NCI-H2227 (cell line): Measurements from ENCODE around the gene KIR2DL3.
"Not testable (repeated sequence)": the region's sequence is repeated elsewhere in the genome, so short reads cannot be mapped to it uniquely, and the experiment has no call there.

ENCODE experiments used
- DNase-seq: peaks from one replicate; lab custom pipeline; 2025; ENCODE audit not compliant: unreplicated experiment; lab: John Stamatoyannopoulos, UW

KIR2DL3 gene

DNA sequence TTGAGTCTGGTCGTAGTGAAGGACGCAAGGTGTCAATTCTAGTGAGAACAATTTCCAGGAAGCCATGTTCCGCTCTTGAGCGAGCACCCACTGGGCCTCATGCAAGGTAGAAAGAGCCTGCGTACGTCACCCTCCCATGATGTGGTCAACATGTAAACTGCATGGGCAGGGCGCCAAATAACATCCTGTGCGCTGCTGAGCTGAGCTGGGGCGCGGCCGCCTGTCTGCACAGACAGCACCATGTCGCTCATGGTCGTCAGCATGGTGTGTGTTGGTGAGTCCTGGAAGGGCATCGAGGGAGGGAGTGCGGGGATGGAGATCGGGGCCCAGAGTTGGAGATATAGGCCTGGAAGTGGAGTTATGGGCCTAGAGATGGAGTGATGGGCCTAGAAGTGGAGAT, at the start of gene KIR2DL3:
KIR2DL3 (plus strand) TSS at position 208 of the 400 bp plus-strand sequence; CDS start at position 241, 33 bp downstream.
- DNase-seq: not testable (repeated sequence)

DNA sequence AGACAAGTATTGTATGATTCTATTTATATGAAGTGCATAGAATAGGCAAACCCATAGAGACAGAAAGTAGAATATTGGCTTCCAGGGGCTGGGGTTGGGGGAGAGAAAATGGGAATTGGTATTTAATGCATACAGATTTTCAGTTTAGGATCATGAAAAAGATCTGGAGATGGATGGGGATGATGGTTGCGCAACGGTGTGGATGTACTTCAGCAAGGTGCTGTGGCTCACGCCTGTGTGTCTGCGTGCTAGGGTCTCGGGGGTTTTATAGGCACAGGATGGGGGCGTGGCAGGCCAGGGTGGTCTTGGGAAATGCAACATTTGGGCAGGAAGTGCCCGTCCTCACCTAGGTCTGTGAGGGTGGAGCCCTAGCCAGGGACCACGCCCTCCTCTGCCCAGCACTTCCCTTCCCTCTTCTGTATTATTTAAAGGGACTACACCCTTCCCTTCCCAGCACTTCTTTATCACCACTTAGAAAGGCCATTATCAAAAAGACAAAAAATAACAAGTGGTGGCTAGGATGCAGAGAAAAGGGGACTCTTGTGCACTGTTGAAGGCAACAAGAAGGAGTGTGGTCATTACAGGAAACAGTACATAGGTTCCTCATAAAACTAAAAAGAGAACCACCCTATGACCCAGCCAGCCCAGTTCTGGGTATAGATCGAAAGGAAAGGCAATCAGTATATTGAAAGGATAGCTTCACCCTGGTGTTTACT, 46.6 kb upstream of the KIR2DL3 start:
- DNase-seq: no peak

DNA sequence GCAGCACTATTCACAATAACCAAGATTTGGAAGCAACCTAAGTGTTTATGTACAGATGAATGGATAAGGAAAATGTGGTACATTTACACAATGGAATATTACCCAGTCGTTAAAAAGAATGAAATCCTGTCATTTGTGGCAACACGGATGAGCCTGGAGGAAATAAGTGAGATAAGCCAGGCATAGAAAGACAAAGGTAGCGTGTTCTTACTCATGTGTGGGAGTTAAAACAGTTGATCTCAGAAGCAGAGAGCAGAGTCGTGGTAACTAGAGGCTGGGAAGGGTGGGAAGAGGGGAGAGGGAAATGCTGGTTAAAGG, 46.1 kb upstream of the KIR2DL3 start:
- DNase-seq: no peak

DNA sequence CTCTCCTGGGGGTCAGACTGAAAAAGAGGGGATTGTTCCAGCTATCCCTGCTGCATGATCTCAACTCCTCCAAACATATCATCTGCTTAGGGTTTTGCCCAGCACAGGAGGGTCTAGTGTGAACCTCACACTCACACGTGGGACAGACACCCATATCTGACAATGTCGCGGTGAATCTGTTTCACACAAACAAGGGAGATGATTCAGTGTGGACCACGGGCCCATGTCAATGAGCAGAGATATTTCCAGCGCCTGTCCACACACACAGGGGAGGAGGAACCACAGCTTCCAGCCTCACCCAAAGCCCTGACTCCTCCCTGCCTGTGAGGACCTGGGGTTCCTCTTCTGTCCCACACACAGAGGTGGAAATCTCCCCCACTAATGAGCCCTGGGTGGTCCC, 43.7 kb upstream of the KIR2DL3 start:
- no peak for DNase-seq

DNA sequence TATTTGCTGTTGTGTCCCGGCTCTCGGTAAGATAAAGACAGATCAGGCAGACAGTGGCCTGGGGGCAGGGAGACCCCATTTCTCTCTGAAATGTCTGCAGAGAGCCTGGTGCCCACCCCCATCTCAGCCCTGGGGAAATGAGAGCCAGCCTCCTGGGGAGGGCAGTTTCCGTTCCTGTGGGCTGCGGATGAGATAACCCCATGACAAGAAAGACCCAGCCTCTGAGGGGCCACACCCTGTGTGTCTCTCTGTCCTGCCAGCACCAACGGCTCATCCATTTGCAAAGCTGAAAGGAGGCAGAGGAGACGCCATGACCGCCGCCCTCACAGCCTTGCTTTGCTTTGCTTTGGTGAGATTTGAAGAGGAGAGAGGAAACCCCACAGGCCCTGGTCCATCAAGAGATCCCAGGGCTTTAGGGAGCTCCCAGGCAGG, 42.2 kb upstream of the KIR2DL3 start:
- DNase-seq: no peak

DNA sequence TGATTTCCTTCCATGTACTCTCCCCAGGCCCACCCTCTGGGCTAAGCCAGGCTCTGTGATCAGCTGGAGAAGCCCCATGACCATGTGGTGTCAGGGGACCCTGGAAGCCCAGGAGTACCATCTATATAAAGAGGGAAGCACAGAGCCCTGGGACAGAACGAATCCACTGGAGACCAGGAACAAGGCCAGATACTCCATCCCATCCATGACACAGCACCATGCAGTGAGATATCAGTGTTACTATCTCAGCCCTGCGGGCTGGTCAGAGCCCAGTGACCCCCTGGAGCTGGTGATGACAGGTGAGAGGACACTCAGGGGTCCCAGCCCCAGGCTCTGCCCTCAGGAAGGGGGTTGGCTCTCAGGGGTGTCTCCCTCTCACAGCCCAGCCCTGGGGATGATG, 41.5 kb upstream of the KIR2DL3 start:
- DNase-seq: no peak

DNA sequence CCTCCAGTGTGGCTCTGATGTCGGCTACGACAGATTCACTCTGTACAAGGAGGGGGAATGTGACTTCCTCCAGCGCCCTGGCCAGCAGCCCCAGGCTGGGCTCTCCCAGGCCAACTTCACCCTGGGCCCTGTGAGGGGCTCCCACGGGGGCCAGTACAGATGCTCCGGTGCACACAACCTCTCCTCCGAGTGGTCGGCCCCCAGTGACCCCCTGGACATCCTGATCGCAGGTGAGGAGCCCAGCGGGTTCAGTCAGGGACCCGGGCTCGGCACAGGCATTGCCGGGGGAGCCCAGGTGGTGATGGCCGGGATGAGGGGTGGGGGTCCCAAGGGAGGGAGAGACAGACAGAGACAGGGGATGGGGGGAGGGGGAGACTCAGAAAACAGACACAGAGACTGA, 40.6 kb upstream of the KIR2DL3 start:
- not testable (repeated sequence) for DNase-seq

DNA sequence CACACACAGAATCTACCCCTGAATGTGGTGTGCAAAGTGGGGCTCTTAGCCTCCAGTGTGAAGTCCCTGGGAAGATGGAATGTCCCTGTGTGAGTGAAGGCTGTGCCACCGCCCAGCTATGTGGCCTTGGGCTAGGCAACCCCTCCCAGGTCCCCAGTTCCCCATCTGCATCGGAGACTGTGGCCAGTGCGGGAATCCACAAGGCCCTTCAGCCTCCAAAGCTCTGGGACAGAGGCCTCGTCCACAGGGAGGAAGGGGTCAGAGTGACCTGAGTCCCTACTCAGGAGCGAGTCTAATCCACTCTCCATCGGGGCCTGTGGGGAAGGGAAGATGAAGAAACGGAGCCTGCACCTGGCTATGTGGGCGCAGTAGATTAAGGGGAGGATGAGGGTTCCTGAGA, 33.4 kb upstream of the KIR2DL3 start:
- DNase-seq: no peak

DNA sequence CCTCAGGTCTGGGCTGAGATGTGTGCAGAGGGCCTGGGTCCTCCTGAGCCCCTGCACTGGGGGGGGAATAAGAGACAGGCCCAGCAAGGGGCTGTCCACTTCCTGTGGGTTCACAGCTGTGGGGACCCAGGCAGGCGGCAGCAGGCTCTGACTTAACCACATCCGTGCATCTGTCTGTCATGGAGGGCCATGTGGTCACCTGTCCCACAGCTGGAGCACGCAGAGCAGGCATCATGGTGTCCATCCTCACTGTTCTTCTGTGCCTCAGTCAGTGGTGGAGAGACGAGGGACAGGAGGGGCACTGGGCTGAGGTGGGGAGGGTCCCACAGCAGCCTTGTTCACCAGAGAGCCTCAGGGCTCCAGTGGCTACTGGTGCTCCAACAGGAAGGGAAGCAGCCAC, 30.4 kb upstream of the KIR2DL3 start:
- DNase-seq: no peak

DNA sequence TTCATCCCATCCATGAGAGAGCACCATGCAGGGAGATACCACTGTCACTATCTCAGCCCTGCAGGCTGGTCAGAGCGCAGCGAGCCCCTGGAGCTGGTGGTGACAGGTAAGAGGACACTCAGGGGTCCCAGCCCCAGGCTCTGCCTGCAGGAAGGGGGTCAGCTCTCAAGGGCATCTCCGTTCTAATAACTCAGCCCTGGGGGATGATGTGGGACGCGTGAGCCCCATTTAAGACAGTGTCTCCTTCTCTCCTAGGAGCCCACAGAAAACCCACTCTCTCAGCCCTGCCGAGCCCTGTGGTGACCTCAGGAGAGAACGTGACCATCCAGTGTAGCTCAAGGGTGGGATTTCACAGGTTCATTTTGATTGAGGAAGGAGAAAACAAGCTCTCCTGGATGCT, 29.5 kb upstream of the KIR2DL3 start:
- no peak for DNase-seq

DNA sequence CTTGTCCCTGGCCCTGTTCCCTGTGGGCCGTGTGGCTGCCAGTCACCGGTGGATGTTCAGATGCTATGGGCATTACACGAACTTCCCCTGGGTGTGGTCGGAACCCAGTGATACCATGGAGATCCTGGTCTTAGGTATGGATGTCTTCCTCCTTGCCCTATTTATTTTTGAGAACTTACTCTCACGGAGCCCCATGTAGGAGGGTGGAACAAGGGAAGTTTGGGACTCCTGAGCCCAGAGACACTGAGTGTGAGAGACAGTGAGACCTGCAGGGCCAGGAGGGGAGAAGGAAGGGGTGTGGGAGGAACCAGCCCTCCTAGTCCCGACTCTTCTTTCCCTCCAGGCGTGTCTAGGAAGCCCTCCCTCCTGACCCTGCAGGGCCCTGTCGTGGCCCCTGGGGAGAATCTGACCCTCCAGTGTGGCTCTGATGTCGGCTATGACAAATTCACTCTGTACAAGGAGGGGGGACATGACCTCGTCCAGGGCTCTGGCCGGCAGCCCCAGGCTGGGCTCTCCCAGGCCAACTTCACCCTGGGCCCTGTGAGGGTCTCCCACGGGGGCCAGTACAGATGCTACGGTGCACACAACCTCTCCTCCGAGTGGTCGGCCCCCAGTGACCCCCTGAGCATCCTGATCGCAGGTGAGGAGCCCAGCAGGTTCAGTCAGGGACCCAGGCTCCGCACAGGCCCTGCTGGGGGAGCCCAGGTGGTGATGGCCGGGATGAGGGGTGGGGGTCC, 28.9 kb upstream of the KIR2DL3 start:
- no peak for DNase-seq

DNA sequence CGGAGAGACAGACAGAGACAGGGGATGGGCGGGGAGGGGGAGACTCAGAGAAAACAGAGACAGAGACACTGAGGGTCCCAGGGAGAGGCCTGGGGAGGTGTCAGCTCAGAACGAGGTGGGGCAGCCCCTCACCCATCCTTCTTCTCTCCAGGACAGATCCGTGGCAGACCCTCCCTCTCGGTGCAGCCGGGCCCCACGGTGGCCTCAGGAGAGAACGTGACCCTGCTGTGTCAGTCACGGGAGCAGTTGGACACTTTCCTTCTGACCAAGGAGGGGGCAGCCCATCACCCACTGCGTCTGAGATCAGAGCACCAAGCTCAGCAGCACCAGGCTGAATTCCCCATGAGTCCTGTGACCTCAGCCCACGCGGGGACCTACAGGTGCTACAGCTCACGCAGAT, 28.4 kb upstream of the KIR2DL3 start:
- DNase-seq: not testable (repeated sequence)

DNA sequence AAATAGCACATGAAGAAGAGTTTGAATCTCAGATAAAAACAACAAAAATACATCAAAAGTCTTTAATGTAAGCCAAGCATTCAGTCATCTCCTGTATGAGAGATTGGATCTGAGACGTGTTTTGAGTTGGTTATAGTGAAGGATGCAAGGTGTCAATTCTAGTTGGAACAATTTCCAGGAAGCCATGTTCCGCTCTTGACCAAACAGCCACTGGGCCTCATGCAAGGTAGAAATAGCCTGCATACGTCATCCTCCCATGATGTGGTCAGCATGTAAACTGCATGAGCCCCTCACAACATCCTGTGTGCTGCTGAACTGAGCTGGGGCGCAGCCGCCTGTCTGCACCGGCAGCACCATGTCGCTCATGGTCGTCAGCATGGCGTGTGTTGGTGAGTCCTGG, 14.2 kb upstream of the KIR2DL3 start, which contains the start of gene KIR3DL3:
KIR3DL3 (plus strand) TSS at position 301 of the 400 bp plus-strand sequence; CDS start at position 356, 55 bp downstream.
- no peak for DNase-seq

DNA sequence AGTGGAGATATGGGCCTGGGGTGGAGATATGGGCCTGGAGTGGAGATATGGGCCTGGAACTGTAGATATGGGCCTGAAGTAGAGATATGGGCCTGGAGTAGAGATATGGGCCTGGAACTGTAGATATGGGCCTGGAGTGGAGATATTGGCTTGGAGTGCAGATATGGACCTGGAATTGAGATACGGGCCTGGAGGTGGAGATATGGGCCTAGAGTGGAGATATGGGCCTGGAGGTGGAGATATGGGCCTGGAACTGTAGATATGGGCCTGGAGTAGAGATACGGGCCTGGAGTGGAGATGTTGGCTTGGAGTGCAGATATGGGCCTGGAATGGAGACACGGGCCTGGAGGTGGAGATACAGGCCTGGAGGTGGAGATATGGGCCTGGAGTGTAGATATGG, 13.7 kb upstream of the KIR2DL3 start:
- no peak for DNase-seq

DNA sequence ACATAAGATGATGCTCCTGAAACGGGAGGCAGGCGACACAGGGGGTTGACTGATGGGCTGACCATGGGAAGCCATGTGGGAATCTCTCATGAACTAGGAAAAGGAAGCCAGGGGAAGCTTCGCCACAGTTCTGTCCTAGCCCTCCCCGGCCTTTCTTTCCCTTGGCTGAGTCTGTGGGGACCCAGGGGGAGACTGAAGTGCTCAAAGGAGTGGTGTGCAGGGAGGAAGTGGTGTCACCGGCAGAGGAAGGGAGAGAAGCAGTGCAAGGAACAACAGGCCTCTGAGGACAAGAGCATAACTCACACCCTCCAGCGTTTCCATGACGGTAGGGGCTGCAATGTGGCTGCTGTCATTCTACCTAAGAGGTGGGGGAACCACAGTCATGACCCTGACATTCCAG, 13.0 kb upstream of the KIR2DL3 start:
- DNase-seq: no peak

DNA sequence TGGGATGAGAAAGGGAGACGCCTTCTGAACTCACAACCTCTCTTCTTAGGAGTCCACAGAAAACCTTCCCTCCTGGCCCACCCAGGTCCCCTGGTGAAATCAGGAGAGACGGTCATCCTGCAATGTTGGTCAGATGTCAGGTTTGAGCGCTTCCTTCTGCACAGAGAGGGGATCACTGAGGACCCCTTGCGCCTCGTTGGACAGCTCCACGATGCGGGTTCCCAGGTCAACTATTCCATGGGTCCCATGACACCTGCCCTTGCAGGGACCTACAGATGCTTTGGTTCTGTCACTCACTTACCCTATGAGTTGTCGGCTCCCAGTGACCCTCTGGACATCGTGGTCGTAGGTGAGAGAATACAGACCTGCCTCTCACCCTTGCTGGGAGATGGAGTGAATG, 10.8 kb upstream of the KIR2DL3 start:
- DNase-seq: no peak

DNA sequence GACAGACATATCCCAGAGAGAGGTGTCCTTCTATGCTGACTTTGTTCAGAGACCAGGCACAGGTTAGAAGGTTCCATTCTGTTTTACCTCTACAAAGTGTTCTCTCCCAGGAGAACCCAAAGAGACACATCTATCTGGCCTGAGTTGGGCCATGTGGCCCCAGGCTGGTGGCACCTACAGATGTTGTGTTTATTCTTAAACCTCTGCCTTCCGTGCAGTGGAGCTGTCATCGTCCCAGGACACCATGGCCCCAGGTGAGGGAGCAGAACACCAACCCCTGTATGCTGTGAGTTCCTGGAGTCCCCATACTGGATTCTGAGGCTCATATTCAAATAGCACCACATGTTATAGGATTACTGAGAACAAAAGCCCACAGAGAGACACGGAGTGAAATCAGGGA, 10.1 kb upstream of the KIR2DL3 start:
- no peak for DNase-seq

DNA sequence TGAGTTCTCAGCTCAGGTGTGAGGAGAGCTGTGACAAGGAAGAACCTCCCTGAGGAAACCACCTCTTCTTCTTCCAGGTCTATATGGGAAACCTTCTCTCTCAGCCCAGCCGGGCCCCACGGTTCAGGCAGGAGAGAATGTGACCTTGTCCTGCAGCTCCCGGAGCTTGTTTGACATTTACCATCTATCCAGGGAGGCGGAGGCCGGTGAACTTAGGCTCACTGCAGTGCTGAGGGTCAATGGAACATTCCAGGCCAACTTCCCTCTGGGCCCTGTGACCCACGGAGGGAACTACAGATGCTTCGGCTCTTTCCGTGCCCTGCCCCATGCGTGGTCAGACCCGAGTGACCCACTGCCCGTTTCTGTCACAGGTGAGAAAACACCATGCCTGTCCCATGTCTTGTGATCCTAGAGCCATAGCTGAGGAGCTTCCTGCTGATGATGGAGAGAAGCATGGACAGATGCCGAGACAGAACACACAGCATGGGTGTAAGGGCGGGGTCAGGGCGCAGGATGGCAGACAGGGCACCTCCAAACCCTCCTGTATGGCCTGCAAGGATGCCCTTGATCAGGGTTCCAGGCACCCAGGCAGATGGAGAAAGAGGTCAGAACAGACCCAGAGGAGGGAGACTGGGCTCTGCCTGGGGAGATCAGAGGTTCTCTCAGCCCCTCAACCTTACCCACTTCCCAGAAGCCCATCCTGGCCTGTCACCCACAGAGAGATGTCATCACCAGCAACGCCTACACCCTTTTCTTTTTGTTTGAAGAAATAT, 8.7 kb upstream of the KIR2DL3 start:
- DNase-seq: no peak

DNA sequence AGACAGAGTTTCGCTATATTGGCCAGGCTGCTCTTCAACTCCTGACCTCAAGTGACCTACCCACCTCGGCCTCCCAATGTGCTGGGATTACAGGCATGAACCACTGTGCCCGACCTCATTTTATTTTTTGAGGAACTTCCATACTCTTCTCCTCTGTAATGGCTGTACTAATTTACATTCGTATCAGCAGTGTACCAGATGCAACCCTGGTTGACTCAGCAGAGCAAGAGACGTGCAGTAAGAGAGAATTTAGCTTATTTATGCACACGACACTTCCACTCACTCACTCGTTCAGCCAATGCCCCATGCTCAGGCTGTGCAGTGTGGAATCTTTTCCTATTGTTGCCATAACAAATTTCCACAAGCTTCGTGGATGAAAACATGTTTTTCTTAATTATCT, 7.1 kb upstream of the KIR2DL3 start:
- no peak for DNase-seq

DNA sequence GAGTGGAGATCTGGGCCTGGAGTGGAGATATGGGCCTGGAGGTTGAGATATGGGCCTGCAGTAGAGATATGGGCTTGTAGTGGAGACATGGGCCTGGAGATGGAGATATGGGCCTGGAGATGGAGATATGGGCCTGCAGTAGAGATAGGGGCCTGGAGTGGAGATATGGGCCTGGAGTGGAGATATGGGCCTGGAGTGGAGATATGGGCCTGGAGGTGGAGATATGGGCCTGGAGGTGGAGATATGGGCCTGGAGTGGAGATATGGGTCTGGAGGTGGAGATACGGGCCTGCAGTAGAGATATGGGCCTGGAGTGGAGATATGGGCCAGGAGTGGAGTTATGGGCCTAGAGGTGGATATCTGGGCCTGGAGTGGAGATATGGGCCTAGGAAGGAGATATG, 402 bp downstream of the KIR2DL3 start:
- DNase-seq: no peak

DNA sequence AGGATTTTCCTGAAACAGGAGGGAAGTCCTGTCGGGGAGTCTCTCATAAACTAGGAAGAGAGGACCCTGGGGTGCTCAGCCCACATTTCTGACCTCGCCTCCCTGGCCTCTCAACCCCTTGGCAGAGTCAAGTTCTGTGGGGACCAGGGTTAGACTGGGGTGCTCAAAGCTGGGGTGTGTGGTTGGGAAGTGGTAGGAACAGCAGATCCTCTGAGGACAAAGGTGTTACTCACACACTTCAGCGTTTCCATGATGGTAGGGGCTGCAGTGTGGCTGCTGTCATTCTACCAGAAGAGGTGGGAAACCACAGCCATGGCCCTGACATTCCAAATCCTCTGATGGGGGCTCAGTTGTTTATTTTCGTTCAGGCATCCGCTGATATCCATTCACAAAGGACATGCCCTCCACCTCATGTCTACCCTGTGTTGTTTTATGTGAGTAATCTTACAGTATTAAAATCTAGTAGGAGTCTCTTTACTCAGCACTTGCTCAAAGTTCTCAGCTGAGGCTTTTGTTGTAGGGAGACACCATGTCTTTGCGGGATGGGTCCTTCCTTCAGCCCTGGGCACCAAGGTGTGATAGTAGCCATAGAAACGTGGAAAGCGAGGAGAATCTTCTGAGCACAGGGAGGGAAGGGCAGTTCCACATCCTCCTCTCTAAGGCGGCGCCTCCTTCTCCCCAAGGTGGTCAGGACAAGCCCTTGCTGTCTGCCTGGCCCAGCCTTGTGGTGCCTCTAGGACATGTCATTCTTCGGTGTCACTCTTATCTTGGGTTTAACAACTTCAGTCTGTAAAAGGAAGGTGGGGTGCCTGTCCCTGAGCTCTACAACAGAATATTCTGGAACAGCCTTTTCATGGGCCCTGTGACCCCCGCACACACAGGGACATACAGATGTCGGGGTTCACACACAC, 1.5 kb downstream of the KIR2DL3 start:
- DNase-seq: no peak
